ENCODE measurements around the gene MLF2. TPM values are rescaled to one million over a fixed set of nuclear protein-coding genes. Genes with fewer than 3 reads are reported as not detected.

MLF2 gene
- total and polyA plus RNA-seq, 9 of the 15 experiments (the other 6 are each of a cell fraction or from before 2014, with no cell fraction given) = 11.4 to 190 (median 139) TPM

GRCh38 chr12:6752921-6753771 is at the start of gene MLF2 (continued):
- no peak for TF ChIP-seq ZNF764 (CRISPR knock-in tag; IDR thresholded peaks at IDR 0.05; ENCODE audit: low read depth)
- TF ChIP-seq ZBED1 (IDR thresholded peaks at IDR 0.05) = 0 out of 2 replicates have a peak, but pooled peaks have one; percentile 12
- TF ChIP-seq ARHGAP35 (IDR thresholded peaks at IDR 0.05; ENCODE audit: partially characterized antibody) = no peak
- TF ChIP-seq KAT2B (IDR thresholded peaks at IDR 0.05; ENCODE audit: low read depth, low read length) = no peak
- no peak for TF ChIP-seq MYBL2 (IDR thresholded peaks at IDR 0.05; ENCODE audit: low read depth)
- no peak for TF ChIP-seq MYBL2 (CRISPR knock-in tag; IDR thresholded peaks at IDR 0.05; ENCODE audit: borderline replicate concordance)
- no peak for TF ChIP-seq PHB (CRISPR knock-in tag; IDR thresholded peaks at IDR 0.05)
- peak; percentile 25; the same call in 1 of the 2 replicates for TF ChIP-seq FOSL1 (tag; conservative IDR thresholded peaks at IDR 0.05)
- TF ChIP-seq CBX8 (IDR thresholded peaks at IDR 0.05; ENCODE audit: borderline replicate concordance, extremely low read depth, low read depth, low read length, poor library complexity, severe bottlenecking) = no peak
- TF ChIP-seq MAFG (tag; conservative IDR thresholded peaks at IDR 0.05) = no peak
- TF ChIP-seq TEAD1 (CRISPR knock-in tag; IDR thresholded peaks at IDR 0.05) = no peak
- no peak for TF ChIP-seq SRSF3 (IDR thresholded peaks at IDR 0.05; ENCODE audit: insufficient read depth, low read length)
- TF ChIP-seq, protein P1, sequence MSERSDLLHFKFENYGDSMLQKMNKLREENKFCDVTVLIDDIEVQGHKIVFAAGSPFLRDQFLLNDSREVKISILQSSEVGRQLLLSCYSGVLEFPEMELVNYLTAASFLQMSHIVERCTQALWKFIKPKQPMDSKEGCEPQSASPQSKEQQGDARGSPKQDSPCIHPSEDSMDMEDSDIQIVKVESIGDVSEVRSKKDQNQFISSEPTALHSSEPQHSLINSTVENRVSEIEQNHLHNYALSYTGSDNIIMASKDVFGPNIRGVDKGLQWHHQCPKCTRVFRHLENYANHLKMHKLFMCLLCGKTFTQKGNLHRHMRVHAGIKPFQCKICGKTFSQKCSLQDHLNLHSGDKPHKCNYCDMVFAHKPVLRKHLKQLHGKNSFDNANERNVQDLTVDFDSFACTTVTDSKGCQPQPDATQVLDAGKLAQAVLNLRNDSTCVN (CRISPR knock-in tag; IDR thresholded peaks at IDR 0.05) = no peak
- no peak for TF ChIP-seq ZNF140 (CRISPR knock-in tag; IDR thresholded peaks at IDR 0.05)
- TF ChIP-seq DPF2 (IDR thresholded peaks at IDR 0.05) = peak; percentile 41
- 0 out of 2 replicates have a peak, but pooled peaks have one; percentile 2 for TF ChIP-seq NR2C1 (IDR thresholded peaks at IDR 0.05)
- TF ChIP-seq NR2C1 (tag; IDR thresholded peaks at IDR 0.05) = no peak
- no peak for TF ChIP-seq CEBPZ (IDR thresholded peaks at IDR 0.05; ENCODE audit: borderline replicate concordance, low read depth, low read length)
- no peak for TF ChIP-seq FUS (optimal IDR thresholded peaks at IDR 0.05; ENCODE audit: low read depth, low read length)
- TF ChIP-seq RAD51 (IDR thresholded peaks at IDR 0.05; ENCODE audit: borderline replicate concordance, low read depth) = no peak
- TF ChIP-seq NR4A1 (CRISPR knock-in tag; IDR thresholded peaks at IDR 0.05) = no peak
- no peak for TF ChIP-seq NR4A1 (tag; IDR thresholded peaks at IDR 0.05)
- TF ChIP-seq GABPB1 (CRISPR knock-in tag; IDR thresholded peaks at IDR 0.05) = peak; percentile 93
- TF ChIP-seq ZNF717 (CRISPR knock-in tag; IDR thresholded peaks at IDR 0.05) = no peak

Data from K562 (cell line).